ENCODE data around the gene CEP126.

The CEP126 gene

DNA sequence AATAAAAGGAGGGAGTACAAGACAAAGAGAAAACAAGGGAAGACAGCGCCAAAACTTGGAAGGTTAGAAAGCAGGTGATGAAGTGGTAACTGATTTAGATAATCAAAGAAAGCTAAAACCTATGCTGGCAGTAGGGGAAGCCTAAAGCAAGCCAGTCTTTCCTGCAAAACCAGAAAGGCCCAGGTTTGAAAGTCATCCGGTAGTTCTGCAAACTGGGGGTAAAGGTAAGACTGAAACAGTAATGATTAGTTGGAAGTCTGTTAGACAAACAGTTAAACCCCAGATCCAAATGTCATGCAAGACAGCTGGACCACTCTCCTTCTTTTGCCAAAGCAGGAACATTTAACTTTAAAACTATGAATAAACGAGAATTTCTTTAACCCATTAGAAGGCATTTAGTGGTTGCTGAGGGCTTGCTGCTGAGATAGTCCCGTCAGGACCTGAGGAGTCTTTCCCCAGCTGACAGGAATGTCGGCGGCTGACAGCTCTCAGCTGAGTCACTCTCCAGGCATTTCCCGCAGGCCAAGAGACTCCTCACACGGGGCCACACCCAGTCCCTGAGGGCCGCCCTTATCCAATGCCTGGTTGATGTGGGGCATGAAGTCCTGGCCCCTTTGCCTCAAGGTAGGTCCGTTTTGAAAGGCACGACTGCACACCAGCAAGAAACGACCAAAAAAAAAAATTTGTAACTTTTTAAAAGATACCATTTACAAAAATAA is 96.1 kb downstream of the CEP126 start:
- DNase-seq = no peak

GRCh38 chr11:102012946-102013345 is 98.1 kb downstream of the CEP126 start:
- DNase-seq = no peak

- DNase-seq = no peak
Observed at GRCh38 chr11:102014756-102015155, 99.9 kb downstream of the CEP126 start.

DNA sequence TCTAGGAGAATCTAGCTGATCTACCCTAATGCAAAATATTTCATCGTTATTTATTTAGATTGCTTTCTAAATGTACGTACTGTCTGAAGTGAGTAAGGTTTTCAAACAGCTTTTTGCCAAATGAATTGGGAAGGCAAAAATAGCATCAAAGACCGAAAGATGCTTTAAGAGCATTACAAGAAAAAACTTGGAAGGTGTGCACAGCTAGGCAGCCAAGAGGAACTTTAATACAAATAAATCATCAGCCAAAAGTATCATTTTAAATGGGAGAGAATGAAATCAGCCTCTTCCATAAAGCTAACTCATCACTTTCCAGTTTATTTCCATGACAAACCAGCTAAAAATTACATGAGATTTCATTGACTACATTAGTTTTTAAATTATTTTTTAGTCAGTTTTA is 102.2 kb downstream of the CEP126 start:
- DNase-seq = no peak

GRCh38 chr11:102026217-102026616 is 111.4 kb downstream of the CEP126 start:
- no peak for DNase-seq

DNA sequence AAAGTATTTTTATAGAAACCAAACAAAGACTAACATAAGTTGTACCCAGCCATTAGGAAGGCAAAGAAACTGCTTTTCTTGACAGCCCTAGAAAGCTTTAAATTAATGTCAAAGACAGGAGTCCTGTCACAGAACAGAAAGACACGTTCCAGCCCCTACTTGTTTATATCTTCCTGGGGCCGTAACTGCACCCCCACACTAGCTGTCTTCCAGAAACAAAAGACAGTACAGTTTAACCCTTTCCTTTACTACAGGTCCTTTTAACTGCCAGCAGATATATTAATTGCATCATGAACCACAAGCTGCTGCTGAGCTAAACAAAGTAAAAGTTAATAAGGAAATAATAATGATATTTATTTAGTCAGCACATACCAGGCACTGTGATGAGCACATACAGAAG is 112.1 kb downstream of the CEP126 start:
- DNase-seq = no peak

DNA sequence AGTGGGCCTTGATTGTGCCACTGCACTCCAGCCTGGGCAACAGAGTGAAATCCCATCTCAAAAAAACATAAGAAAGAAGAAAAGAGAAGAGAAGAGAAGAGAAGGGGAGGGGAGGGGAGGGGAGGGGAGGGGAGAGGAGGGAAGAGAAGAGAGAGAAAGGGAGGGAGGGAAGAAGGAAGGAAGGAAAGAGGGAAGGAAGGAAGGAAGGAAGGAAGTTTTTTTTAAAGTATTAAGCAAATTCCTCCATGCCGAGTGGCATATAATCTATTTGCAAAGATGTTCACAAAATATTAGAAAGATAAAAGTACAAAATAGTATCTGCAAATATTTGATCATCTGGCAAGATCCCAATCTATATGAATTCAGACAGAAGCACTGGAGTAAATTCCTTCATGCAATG is 121.9 kb downstream of the CEP126 start:
- no peak for DNase-seq

DNA sequence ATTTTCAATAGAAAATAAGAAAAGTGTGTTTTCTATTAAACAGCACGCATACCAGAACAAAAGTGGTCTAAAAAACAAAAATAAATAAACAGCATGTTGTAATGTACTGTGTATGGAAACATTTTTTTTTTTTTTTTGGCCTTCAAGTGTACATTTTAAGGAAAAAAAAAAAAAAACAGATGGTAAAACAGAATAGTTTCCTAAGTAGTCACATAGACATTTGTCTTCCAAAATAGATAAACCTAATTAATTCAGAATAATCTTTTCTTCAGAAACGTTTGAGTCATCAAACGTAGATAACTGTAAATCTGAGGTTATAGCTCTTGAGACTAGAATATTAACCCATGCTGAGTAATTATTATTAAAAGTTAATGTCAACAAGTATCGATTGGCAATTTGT is 132.0 kb downstream of the CEP126 start:
- no peak for DNase-seq

DNA sequence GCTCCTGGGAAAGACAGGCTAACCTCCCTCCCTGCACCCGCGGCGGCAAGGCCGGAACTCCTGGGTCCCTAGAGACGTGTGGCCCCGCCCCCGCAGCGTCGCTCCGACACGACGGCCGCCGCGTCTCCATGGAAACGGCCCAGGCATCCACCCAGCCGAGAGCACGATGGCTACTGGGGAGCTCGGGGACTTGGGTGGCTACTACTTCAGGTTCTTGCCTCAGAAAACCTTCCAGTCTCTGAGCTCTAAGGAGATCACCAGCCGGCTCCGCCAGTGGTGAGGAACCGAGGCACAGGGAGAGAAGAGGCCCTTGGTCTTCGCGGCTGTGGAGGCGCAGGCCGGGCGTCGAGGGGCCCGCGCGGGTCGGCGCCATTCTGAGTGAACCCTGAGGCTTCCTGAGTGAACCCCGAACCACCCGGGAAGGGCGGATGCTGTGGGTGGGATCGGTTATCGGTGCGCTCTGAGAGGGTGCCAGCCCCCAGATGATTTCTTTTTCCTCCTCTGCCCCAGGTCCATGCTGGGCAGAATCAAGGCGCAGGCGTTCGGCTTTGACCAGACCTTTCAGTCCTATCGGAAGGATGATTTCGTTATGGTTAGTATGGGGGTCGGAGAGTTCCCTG is 132.6 kb downstream of the CEP126 start, which contains the start of gene CFAP300:
Gene CFAP300, plus strand, starts transcription at position 133 of the 620 bp plus-strand sequence. Its CDS starts 34 bp downstream, at position 167.
- peak; percentile 61 for DNase-seq

All from NCI-H510A (cell line).